GM19025 (cell line): Measurements from ENCODE around the gene ACOT11.

Experiments
- ATAC-seq: cut with Tn5 transposase; IDR thresholded peaks from one replicate; pipeline ENCODE4 v1.9.1; 2021; ENCODE audit warnings: mild to moderate bottlenecking, low read depth, moderate library complexity; ENCODE audit not compliant: unreplicated experiment

ACOT11 gene

GRCh38 chr1:54640863-54641836 lies 93.1 kb downstream of the ACOT11 start, which contains the start of gene MROH7:
Gene MROH7 (plus strand): TSS chr1:54641786. CDS start chr1:54652927, 11,141 bp downstream.
- ATAC-seq, result no peak

- no peak for ATAC-seq
Measured at GRCh38 chr1:54643736-54644135, 95.7 kb downstream of the ACOT11 start.

GRCh38 chr1:54645806-54646676 lies 98.0 kb downstream of the ACOT11 start:
- no peak for ATAC-seq

GRCh38 chr1:54649130-54649898 lies 101.3 kb downstream of the ACOT11 start:
- ATAC-seq, result no peak

GRCh38 chr1:54649921-54650320 lies 101.9 kb downstream of the ACOT11 start:
- ATAC-seq, result no peak

- ATAC-seq, result no peak
Measured at GRCh38 chr1:54650417-54650816, 102.4 kb downstream of the ACOT11 start.

GRCh38 chr1:54651608-54652007 lies 103.6 kb downstream of the ACOT11 start:
- ATAC-seq, result no peak

- ATAC-seq, result no peak
Measured at GRCh38 chr1:54652168-54652567, 104.1 kb downstream of the ACOT11 start.

GRCh38 chr1:54653036-54653435 lies 105.0 kb downstream of the ACOT11 start:
- no peak for ATAC-seq

- ATAC-seq, result no peak
Measured at GRCh38 chr1:54658164-54658913, 110.3 kb downstream of the ACOT11 start.
